Stimulated activated CD4-positive, alpha-beta T cell treated with anti-CD3 and anti-CD28 coated beads, TNF-alpha, amount 100 ng/mL, for 4 hours (primary cell): ENCODE measurements around the gene ARL14.

ENCODE experiments used
- DNase-seq, 3 experiments: peaks; one replicate each; pipeline ENCODE4 v3.0.0-alpha.2; 2020; ENCODE audit warnings: low read depth in 3 of 3

Gene ARL14

DNA sequence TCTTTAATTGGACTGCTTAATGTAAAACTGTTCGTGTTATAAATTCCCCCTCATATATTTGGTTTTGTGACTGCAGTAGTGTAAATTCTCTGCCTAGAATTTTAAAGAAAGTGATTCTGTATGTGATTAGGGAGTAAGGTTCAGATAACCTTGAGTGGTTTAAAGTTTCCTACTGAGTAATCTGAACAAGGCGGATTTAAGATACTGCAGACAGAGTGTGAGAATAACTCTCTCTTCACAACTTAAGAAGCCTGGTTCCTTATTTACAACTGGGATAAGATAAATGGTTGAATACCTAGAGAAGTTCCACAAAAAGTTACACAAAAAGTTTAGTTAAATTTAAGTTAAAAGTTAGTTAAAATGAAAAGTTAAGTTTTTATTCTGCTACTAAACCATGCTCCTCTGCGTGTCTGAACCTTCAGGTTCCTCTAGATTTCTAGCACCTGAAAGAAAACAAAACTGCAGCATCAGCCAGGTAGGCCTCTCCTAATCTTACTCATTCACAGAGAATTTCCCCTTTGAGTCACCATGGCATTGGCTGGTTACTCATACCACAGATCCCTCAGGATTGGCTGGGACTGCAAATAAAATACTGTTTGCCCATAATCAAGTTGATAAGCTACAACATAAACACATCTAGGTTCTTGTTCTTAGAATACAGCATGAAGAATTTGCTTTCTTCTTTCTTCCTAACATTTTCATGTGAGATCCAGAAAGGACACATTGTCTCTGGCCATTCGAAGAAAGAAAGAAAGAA is at the start of gene ARL14:
TSS of gene ARL14 (plus strand) at position 614 of the 757 bp plus-strand sequence. CDS start 187 bp downstream, outside the sequence.
- DNase-seq, result no peak

DNA sequence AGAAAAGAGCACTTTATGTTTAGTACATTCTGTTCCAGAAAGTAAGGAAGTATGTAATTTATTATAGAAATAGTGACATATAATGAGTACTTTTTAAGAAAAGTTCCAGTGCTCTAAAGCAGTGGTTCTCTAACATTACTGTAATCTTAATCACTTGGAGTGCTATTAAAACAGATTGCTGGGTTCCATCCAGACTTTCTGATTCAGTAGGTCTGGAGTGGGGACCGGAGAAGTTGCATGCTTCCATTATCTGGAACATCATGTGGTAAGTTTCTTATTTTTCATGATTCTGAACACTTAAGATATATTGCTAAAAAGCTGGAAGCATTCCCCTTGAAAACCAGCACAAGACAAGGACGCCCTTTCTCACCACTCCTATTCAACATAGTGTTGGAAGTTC is 47.5 kb upstream of the ARL14 start:
- no peak for DNase-seq

DNA sequence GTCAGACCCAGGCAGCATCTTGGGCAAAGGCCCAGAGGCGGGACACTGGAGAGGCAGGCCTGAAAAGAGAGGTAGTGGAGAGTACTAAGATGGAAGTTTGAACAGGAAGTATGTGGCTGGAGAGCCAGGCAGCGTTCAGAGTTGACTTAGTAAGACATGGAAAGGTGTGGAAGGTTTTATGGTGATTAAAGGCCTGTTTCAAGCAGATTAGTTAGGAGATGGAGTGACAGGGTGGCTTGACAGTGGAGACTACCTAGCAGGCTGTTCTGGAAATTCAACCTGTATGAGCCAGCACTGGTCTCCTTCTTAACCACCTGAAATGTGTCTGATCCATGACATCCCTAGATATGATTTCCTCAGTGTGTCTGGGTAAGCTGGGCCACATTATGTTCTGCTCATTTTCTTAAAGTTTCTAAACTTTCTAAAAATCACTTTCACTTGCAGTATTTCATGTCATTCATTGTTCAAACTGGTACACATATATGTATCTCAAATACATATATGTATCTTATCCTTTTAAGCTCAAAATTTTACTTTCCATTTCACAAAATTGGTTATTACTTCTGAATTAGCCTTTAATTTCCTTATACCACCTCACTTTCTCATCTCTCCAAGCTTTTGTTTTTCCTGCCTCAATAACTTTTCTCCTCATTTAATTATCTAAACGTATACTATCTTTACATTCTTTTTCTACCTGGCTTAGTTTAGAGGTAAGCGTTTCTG is 43.4 kb upstream of the ARL14 start:
- no peak for DNase-seq

DNA sequence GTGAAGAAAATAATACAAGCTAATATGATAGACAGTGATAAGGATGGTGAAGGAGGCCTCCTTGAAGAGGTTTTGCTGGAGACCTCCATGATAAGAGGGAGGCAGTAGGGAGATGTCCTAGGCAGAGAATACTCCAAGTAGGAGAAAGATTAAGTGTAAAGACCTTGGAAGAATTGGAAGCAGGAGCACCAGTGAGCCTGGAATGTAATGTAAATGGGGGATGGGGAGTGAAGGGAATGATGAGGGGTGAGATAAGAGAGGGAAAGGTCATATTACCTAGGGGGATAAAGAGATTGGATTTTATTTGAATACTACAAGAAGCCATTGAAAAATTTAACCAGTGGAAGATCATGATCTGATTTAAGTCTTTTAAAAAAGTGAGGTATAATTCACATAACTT is 41.7 kb upstream of the ARL14 start:
- DNase-seq, result no peak

DNA sequence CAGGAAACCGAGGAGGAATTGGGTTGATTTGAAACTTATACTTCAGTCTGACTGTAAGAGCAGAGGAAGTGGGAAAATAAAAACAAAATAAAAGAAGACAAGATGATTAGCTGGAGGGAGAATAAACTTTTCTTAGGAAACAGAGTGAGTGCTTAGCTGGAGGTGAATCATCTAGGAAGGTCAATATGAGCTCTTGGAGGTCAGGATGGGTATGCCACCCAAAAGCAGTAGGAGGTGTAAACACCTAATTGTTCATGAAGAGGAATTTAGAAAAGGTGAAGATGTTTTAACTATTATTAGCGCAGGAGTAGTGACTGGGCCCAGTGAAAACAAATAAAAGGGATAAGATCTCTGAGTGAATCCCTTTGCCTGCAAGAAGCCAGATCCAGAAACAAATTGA is 39.9 kb upstream of the ARL14 start:
- no peak for DNase-seq

DNA sequence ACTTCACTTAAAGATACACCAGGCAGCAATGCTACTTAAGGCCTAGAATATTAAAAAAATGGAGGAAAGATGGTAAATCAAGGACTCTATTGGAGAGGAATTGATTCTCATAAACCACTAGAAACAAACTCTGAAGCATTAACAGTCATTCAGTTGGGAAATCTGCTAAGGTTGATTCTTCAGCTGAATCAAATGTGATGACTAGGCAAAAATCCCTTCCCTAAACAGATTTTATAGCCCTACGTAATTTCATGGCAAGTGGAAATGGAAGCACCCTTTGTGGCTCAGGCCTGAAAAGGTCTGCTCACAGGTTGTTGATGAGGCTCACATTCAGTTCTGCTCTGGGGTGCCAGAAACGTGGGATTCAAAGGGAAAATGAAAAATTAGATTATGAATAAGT is 38.8 kb upstream of the ARL14 start:
- no peak for DNase-seq

DNA sequence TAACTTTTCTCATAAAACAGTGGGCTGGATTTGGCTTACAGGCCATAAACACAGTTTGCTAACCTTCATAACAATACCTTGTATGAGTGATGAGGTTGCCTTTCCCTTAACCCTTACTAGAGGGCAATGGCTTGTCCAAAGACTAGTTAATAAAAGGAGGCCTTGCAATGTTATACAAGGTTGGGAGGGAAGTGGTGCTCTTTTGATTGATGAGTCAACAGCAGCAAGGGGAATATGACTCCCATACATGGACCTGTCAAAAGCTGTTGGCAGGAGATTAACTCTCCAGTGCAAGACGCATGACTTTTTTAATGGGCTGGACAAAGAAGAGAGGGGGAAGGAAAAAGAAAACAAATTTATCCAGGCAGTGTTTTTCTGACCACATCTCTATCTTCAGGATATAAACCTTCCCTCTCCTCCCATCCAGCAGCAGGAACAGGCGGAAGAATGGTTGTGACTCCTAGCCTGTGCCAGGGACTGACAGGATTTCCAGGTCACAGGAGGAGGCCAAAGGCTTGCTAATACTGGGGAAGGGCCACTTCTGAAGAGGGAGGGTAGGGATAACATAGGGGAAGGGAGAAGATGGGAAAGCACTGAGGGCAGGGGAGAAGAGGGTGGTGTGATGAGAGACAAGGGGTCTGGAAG is 35.2 kb upstream of the ARL14 start:
- no peak for DNase-seq

DNA sequence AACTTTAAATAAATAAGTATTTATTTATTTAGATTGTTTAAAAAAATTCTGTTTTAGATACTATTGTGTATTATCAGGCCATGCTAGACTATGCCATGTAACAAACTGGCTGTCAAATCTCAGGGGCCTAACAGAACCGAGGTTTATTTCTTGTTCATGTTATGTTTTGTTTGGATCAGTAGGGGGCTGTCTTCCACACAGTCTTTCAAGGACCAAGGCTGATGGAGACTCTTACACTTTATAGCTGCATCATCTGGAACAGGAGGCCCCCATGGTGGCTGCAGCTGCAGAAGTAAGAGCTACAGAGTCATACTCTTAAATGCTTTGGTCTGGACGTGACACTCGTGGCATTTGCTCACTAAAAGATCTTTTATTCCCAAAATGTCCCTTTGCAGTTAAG is 33.0 kb upstream of the ARL14 start:
- DNase-seq, result no peak

DNA sequence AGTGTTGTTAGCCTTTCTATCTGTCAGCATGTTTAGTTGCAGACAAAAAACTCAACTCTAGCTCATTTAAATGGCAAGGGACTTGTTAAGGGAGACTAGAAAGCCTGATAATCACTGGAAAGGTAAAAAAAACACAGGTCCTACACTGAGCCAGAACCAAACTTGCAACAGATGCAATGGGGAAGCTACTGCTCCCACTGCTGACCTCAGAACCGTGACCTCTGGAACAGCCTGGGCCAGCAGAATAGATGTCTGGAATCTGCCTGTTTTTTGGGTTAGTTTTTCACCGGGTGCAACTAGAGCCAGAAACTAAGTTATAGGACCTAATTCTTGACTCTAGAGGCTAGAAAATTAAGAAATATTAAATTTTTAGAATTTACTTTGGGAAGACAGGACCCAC is 32.5 kb upstream of the ARL14 start:
- DNase-seq, result no peak

DNA sequence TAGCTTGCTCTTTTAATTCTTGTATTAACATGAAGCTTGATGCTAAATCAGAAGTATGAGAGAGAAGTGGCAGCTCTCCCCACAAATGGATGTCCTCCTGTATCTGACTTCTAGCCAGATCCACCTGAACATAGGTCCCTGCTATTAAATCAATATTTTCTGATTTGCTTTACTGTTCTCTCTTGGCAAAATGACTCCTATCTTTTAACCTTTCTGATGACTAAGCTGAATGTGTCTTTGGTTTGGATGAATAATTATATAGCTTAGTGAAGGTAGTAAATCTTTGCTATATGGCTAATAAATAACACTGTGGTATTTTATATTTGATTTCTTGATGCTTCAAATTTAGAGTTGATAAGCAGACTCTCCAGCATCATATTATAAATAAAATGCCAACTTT is 28.3 kb upstream of the ARL14 start:
- no peak for DNase-seq

DNA sequence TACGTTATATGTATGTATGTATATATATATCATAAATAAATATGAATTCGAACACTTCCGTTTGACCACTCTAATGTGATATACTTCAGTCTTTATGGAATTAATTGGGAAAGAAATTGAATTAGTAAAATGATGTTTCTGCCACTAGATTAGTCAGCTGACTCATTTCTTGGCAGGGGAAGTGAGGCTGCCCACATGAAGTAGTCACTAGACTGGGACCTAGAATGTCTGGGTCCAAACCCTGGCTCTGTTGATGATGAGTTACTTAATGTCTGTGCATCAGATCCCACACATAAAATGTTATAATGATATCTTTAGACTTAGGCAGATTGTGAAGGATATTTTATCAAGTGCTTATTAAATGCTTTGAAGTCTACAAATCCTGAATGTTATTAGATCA is 27.4 kb upstream of the ARL14 start:
- DNase-seq, result no peak

DNA sequence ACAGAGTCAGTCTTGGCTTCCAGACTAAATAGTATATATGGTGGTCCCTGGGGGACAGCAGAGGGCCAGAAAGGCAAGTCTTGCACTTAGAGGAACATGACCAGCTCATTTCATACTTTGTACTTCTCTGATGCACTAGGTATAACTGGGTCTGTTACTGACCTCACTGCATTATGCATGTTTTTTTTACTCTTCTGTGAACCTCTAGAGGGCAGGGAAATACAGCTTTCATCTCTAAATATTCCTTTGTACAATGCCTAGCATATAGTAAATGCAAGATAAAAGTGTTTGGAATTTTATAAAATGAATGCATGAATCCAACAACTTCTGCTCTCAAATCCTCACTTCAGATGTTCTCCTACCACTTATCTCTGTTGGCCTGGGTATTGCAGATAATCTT is 23.4 kb upstream of the ARL14 start:
- DNase-seq, result no peak

DNA sequence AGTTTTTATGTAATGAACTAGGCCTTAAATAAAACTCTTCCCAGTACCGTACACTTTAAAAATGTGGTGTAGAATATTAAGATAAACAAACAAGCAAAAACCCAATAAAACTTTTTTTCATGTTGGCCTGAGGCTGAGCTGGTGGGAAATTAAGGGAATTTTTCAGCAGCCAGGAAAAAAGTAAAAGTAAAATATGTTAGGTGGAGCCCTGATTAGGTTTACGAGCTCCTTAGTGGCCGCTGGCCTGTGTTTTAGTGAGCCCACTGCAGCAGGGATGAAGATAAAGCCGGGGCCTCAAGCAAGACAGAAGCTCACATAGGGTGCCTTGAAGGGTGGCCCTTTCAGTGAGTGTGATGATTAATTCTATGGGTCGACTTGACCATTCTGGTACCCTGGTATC is 16.1 kb upstream of the ARL14 start:
- no peak for DNase-seq

DNA sequence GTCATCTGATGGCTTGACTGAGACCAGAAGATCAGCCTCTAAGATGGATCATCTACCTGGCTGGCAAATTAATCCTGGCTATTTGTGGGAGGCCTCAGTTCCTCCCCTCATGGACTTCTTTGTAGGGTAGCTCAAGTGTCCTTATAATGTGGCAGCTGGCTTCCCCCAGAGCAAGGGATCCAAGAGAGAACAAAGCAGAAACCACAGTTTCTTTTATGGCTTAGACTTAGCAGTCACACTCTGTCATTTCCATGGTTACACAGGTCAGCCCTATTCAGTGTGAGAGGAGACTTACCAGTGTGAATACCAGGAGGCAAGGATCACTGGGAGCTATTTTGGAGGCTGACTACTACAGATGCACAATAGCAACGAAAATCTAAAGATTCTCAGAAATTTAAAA is 15.3 kb upstream of the ARL14 start:
- DNase-seq, result no peak

DNA sequence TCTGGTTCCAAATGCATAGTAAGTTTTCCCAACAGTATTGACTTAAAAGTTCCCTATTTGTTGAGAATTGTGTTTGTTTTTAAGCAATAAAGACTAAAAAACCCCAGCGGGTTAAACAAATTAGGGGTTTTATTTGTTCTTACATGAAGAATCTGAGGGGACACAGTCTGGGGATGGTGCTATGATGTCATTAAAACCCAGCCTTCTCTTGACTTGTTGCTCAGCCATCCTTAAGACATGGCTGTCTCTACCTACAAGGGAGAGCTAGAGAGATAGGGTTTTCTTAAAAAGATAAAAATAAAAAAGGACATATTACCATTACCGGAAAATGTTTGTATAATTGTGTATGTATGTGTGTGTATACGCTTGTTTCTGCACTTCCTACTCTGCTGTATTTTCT is 11.7 kb upstream of the ARL14 start:
- no peak for DNase-seq

DNA sequence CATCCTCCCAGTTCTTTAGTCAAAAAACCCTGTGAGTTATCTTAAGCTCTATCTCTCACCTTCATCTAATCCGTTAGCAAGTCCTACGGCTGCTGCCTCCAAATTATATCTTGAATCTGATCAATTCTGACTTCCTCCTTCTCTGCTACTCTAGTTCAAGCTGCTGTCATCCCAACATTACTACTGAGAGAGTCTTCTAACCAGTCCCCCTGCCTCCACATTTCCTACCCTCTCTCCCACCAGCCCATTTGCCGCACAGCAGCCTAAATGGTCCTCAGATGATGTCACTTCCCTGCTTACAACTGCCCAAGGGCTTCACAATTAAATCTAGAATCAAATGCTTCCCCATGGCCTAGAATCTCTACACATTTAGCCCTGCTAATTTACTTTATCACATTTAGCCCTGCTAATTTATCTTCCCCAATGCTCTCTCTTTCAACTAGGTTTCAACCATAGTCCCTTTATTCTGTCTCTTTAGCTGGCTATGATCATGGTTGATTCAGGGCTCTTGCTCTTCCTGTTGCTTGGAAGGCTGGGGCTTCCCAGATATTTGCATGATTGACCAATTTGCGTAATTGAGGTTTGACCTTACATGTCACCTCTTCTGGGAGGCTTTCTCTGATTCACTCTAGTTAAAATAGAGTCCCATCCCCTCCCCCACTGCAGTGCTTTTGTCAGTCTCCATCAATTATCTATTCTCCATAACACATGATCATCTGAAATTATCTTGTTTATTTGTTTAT is 11.0 kb upstream of the ARL14 start:
- no peak for DNase-seq

DNA sequence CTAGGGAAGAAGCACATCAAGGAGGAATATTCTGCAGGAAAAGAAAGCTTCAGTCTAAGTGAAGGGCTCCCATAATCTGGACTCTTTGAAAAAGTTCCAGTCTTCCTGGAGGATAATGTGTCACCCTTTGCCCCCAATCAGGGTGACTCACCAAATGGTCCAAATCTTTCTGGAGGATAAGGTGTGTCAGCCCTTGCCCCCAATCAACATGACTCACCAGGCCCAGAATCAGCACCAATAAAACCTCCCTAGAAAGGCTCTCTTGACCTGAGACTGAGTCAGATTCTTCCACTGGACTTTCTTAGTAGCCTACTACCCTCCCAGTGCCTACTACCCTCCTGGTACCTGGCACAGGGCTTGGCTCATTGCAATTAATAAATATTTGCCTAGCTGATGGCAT is 9.5 kb upstream of the ARL14 start:
- DNase-seq, result no peak

DNA sequence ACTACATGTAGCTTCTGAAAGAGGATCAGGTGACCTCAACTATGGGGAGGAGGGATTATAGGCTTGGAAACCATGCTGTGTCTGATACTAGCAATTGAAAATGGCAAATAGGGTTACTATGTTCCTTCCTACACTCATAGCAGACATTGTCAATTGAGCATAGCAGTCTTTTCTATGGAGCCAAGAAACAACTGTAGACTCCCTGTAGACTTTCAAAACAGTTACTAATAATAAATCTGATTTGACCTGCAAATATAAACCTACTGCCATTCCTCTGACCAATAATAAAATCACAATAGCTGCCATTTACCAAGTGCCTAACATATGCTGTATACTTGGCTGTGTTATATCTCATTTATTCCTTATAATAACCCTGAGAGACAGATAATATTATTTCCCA is 8.5 kb upstream of the ARL14 start:
- DNase-seq, result no peak

DNA sequence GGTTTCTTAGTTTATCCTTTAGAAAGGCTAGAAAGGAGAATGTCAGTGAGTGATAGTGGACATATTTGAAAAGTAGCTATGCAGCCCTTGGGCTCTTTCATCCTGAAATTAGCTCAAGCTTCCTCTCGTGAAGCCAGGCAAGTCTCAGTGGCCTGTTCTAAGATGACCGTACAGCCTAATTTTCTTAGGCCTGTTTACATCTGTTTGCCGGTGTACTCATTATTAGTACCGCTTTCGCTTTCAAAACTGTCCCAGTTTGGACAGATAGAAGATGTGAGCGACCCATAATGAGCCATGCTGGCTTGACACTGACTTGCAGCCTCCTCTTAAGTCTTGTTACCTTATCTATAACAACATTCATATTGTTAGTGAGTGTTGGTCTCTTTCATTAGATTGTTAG is 5.7 kb upstream of the ARL14 start:
- no peak for DNase-seq

DNA sequence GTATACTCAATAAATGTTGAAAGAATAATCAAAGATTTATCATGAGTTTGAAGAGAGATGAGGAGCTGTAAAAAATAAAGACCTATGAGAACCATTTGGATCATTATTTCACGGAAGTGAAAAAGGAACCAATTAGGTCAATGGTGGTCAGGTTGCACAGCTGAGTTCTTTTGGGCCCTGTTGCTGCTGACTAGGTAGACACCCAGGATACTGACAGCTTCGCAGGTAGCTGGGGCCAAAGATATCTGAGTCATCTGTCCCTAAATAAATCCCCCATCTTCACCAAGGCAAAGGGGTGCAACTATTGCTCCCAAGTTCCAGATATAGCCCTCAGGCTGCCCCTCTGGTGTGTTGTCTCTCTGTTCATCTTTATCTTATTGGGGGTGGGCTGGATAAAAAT is 5.0 kb upstream of the ARL14 start:
- no peak for DNase-seq

DNA sequence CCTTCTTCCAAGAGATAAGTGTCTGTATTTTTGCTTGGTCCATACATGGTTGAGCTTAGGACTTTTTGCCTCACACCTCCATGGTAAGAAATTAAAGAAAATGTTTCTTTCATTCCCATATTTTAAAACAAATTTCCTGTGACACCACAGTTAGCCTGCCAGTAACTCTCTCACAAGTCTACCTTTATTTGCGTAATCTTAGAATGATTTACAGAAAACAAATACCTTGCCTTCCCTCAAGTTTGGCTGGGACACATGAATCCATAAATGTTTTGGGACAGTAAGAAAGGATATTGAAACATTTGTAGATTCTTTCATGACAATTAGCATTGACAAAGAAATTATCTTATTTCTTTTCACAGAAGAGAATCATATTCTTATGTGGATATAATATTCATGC is 3.8 kb upstream of the ARL14 start:
- no peak for DNase-seq

DNA sequence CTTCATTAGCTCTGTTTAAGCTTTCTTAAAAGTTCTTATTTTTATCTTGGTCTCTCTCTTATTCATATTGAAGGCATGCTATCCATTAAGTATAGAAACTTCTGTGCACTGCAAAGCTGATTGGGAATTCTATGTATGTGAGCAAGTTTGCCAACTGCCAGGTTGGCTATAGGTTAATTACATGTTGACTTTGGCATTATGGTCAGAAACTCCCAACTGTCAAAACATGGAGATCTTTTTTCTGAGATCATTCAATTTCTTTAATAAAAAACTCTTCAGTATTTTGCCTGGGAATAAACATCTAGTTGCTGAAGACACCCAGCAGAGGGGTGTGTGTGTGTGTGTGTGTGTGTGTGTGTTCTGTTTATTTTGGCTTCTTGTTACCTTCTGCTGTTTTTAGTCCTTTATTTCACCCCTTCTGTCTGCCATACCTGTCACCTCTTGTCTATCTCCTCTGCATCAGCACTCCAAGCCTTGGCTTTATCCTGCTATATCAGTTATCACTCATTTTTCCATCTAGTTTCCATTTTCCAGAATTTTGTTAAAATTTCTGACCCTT is 1.3 kb upstream of the ARL14 start:
- DNase-seq, result no peak
